Measurements from ENCODE around the gene PTCH2. TPM values are rescaled to one million over a fixed set of nuclear protein-coding genes. Genes with fewer than 3 reads are reported as not detected.

PTCH2 gene
- total RNA-seq, 4 donors from 2014 or later: 1.2 to 2.4 (median 1.5) TPM

GRCh38 chr1:44806025-44806703 lies 36.9 kb downstream of the PTCH2 start:
- peak; percentile 74 to 81 for DNase-seq (ENCODE audit: low spot score in 2 of 2)
- Histone ChIP-seq H3K4me1 (peaks cover 83% of the 10 kb centered on the region), H3K36me3 (peaks cover 44% of the 10 kb centered on the region), H3K27me3 (no peaks in the 10 kb centered on the region), H3K4me3 (no peak overlapping the region), H3K27ac (peak overlapping the region; percentile 94), H3K9me3 (no peaks in the 10 kb centered on the region)
- over 99% methylated on average over 18 of the region's 70 CpGs for WGBS
- TF ChIP-seq CTCF (IDR thresholded peaks at IDR 0.05) (no peak), POLR2A (IDR thresholded peaks at IDR 0.05) (no peak), EP300 (IDR thresholded peaks at IDR 0.05) (no peak), POLR2AphosphoS5 (IDR thresholded peaks at IDR 0.05) (no peak)

- 88% methylated on average over 18 of the region's 20 CpGs for WGBS
- TF ChIP-seq CTCF (IDR thresholded peaks at IDR 0.05) (no peak), EP300 (IDR thresholded peaks at IDR 0.05) (no peak), POLR2AphosphoS5 (IDR thresholded peaks at IDR 0.05) (no peak), POLR2A (IDR thresholded peaks at IDR 0.05) (no peak)
Observed at GRCh38 chr1:44805311-44806024, 37.6 kb downstream of the PTCH2 start.

GRCh38 chr1:44803312-44804095 lies 39.5 kb downstream of the PTCH2 start:
- Histone ChIP-seq H3K36me3 (peaks cover 44% of the 10 kb centered on the region), H3K9me3 (no peaks in the 10 kb centered on the region), H3K27me3 (no peaks in the 10 kb centered on the region), H3K27ac (peak overlapping the region; percentile 35), H3K4me3 (no peak overlapping the region), H3K4me1 (peaks cover 69% of the 10 kb centered on the region)
- WGBS: 76% methylated on average over 3 of the region's 13 CpGs
- no peak for TF ChIP-seq EP300 (IDR thresholded peaks at IDR 0.05)
- TF ChIP-seq POLR2AphosphoS5 (IDR thresholded peaks at IDR 0.05): no peak
- no peak for TF ChIP-seq POLR2A (IDR thresholded peaks at IDR 0.05)
- no peak for TF ChIP-seq CTCF (IDR thresholded peaks at IDR 0.05)
- peak; percentile 69 to 75 for DNase-seq (ENCODE audit: low spot score in 2 of 2)

More at GRCh38 chr1:44805311-44806024, 37.6 kb downstream of the PTCH2 start:
- peak; percentile 63 to 70 for DNase-seq (ENCODE audit: low spot score in 2 of 2)
- Histone ChIP-seq H3K27ac (peak overlapping the region; percentile 16), H3K4me1 (peaks cover 80% of the 10 kb centered on the region), H3K4me3 (no peak overlapping the region), H3K36me3 (peaks cover 44% of the 10 kb centered on the region), H3K9me3 (no peaks in the 10 kb centered on the region), H3K27me3 (no peaks in the 10 kb centered on the region)

- Histone ChIP-seq H3K27ac (no peak overlapping the region), H3K9me3 (no peaks in the 10 kb centered on the region), H3K27me3 (no peaks in the 10 kb centered on the region), H3K4me3 (no peak overlapping the region), H3K36me3 (peaks cover 44% of the 10 kb centered on the region), H3K4me1 (peaks cover 64% of the 10 kb centered on the region)
- TF ChIP-seq CTCF (IDR thresholded peaks at IDR 0.05) (no peak), POLR2AphosphoS5 (IDR thresholded peaks at IDR 0.05) (no peak), EP300 (IDR thresholded peaks at IDR 0.05) (no peak), POLR2A (IDR thresholded peaks at IDR 0.05) (no peak)
- 93% methylated on average over 9 of the region's 9 CpGs for WGBS
- DNase-seq (ENCODE audit: low spot score in 2 of 2): peak in 1 of 2 donors; percentile 66
Observed at GRCh38 chr1:44803062-44803311, 40.1 kb downstream of the PTCH2 start.
